ENCODE measurements around the gene FAM151A. TPM values are rescaled to one million over a fixed set of nuclear protein-coding genes. Genes with fewer than 3 reads are reported as not detected.

Gene FAM151A
- total and polyA plus RNA-seq, 2 experiments from 2014 or later, result 0.18 to 0.21 TPM

DNA sequence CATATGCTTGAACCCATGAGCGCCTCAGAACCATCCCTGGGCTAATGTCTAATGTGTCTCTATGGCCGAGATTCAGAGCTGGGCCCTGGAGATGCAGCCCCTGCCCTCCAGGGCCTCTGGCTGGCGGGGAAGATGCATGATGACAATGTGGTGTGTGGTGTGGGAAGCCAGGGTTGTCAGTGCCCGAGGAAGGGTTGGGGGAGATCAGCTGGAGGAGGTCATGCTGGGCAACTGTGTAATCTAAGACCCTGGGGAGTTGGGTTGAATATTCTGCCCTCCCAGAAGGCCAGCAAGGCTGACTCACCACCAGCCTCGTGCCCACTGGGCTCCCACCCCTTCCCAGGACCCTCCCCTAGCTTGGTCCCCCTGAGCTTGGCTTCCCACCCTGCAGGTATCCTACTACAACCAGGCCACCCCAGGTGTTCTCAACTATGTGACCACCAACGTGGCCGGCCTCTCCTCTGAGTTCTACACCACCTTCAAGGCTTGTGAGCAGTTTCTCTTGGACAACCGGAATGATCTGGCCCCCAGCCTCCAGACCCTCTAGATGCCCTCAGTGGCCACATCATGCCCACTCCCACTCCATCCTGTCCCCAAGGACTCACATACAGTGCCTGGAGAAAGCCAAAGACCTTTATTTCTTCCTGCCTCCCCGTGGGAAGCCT, 14.6 kb downstream of the FAM151A start:
- Histone ChIP-seq H3K27ac (no peak overlapping the region), H3K9me3 (ENCODE audit: low read depth) (no peaks in the 10 kb centered on the region), H3K36me3 (peaks cover 5% of the 10 kb centered on the region), H3K4me1 (ENCODE audit: low read depth) (no peaks in the 10 kb centered on the region), H3K27me3 (no peaks in the 10 kb centered on the region), H3K4me3 (no peak overlapping the region)
- TF ChIP-seq, protein P1, sequence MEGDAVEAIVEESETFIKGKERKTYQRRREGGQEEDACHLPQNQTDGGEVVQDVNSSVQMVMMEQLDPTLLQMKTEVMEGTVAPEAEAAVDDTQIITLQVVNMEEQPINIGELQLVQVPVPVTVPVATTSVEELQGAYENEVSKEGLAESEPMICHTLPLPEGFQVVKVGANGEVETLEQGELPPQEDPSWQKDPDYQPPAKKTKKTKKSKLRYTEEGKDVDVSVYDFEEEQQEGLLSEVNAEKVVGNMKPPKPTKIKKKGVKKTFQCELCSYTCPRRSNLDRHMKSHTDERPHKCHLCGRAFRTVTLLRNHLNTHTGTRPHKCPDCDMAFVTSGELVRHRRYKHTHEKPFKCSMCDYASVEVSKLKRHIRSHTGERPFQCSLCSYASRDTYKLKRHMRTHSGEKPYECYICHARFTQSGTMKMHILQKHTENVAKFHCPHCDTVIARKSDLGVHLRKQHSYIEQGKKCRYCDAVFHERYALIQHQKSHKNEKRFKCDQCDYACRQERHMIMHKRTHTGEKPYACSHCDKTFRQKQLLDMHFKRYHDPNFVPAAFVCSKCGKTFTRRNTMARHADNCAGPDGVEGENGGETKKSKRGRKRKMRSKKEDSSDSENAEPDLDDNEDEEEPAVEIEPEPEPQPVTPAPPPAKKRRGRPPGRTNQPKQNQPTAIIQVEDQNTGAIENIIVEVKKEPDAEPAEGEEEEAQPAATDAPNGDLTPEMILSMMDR (IDR thresholded peaks at IDR 0.05; ENCODE audit: low read depth, low read length), result no peak
- no peak for DNase-seq (ENCODE audit: low read depth in 1 of 2, low spot score in 1 of 2)

DNA sequence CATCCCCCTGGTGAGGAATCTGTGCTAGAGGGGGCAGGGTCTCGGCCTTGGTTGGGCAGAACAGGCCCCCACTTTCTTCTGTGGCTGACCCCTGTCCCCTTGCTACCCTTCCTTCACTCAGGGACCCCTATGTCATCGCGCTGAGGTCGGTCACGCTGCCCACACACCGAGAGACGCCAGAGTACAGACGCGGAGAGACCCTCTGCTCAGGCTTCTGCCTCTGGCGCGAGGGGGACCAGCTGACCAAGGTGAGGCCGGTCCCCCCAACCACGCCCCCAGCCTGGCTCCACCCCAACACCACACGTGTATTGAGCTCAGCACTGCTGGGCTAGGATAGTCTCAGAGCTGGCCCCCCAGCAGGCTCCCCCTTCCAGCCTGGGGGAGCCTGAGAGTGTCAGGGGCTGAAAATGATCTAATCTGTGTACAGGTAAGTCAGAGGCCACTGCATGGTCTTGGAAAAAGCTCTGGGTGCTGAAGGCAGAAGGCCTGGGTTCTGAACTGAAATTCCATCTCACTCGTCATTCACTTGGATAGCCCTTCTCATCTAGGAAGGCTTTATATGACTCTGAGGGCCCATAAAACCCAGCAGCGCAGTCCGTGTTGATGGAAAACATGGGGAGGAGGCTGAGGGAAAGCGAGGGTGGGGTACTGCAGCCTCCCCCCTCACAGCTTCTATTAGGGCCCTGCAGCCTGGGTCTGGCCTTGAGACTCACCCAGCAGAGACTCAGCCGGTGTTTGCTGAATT, 15.3 kb downstream of the FAM151A start:
- no peaks in the 10 kb centered on the region for H3K9me3 ChIP-seq (ENCODE audit: low read depth)
- no peak for DNase-seq (ENCODE audit: low read depth in 1 of 2, low spot score in 1 of 2)
- H3K27ac ChIP-seq, result no peak overlapping the region
- H3K4me3 ChIP-seq, result no peak overlapping the region
- H3K4me1 ChIP-seq (ENCODE audit: low read depth), result no peaks in the 10 kb centered on the region
- H3K36me3 ChIP-seq, result peaks cover 5% of the 10 kb centered on the region
- H3K27me3 ChIP-seq, result no peaks in the 10 kb centered on the region
- TF ChIP-seq, protein P1 (IDR thresholded peaks at IDR 0.05; ENCODE audit: low read depth, low read length), result no peak

DNA sequence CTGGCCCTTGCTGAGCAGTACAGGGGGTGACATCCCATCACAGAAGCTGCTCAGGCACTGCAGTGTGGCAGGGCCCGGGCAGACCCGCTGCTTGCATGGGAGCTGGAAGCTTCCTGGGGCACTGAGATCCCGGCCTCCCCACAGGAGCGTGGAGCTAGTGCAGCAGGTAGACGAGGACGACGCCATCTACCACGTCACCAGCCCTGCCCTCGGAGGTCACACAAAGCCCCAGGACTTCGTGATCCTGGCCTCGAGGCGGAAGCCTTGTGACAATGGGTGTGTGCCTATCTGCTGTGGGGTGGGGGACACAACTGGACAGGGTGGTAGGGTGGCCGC, 16.4 kb downstream of the FAM151A start:
- Histone ChIP-seq H3K36me3 (peaks cover 5% of the 10 kb centered on the region), H3K9me3 (ENCODE audit: low read depth) (no peaks in the 10 kb centered on the region), H3K27me3 (no peaks in the 10 kb centered on the region), H3K4me3 (no peak overlapping the region), H3K4me1 (ENCODE audit: low read depth) (no peaks in the 10 kb centered on the region), H3K27ac (no peak overlapping the region)
- TF ChIP-seq, protein P1 (IDR thresholded peaks at IDR 0.05; ENCODE audit: low read depth, low read length), result no peak
- no peak for DNase-seq (ENCODE audit: low read depth in 1 of 2, low spot score in 1 of 2)

DNA sequence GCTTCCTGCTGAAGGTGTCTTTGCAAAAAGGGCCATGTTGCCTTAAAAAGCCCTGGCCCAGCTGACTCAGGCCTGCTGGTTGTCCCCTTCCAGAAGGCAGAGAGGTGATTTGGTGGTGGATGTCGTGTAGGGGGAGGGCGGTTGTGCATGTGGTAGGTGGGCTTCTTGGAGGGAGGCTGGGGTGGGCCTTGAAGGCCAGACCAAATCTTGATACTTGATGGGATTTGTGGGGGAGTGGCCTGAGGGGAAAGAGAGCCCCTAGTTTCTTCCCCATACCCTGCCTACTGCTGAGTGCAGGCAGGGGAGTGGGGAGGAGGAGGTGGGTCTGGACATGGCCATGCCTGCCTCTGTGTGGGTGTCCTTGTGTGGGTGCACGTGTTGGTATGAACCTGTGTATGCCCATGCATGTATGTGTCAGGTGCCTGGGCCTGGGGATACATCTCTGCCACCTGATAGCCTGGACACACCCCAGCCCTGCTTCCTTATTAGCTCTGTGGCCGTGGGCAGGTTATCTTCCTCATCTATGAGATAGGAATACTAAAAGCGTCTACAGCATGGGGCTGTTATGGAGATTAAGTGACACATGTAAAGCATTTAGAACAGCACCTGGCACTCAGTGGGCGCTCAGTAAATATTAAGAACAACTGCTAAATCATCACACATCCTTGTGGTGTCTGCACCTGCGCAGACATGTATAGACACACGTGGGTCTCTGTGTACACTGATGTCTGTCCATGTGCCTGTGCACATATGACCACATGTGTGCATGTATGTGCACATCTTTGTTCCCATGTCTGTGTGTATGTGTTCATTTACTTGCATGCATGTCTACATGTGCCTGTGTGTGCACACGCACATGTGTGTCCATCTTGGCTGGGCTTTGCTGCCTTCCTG, 17.0 kb downstream of the FAM151A start:
- H3K9me3 ChIP-seq (ENCODE audit: low read depth), result no peaks in the 10 kb centered on the region
- H3K27me3 ChIP-seq, result no peaks in the 10 kb centered on the region
- H3K27ac ChIP-seq, result no peak overlapping the region
- TF ChIP-seq, protein P1 (IDR thresholded peaks at IDR 0.05; ENCODE audit: low read depth, low read length), result no peak
- no peak for DNase-seq (ENCODE audit: low read depth in 1 of 2, low spot score in 1 of 2)
- H3K4me3 ChIP-seq, result no peak overlapping the region
- peaks cover 5% of the 10 kb centered on the region for H3K36me3 ChIP-seq
- no peaks in the 10 kb centered on the region for H3K4me1 ChIP-seq (ENCODE audit: low read depth)

DNA sequence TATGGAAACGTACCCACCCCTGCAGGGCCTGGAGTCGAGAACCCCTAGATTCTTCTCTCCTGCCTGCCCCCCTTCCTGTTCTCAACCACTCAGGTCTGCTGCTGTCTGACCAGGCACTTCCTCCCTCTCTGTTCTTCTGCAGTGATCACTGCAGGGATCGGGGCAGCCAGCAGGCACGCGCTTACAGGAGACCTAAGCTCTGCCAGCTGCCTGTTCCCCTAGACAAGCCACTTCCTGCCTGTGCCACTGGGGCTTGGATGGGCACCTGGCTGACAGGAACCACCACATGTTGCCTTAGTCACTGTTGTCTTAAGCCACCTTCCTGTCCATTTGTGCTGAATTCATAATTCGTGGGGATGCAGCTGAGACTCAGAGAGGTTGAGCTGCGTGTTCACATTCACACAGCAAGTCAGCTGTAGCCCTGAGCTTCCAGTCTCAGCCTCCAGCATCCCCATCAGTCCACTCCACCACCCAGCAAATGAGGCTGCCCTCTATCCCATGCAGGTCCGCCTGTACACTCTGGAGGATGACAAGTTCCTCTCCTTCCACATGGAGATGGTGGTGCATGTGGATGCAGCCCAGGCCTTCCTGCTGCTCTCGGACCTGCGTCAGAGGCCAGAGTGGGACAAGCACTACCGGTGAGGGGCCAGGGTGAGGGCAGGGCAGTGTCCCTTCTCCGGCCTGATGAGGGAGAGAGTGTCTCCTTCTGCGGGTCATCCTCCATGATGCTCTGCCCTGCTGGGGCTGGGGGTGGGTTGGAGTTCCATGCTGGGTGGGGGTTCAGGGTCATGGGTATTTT, 18.6 kb downstream of the FAM151A start:
- TF ChIP-seq, protein P1 (IDR thresholded peaks at IDR 0.05; ENCODE audit: low read depth, low read length), result no peak
- peaks cover 11% of the 10 kb centered on the region for H3K36me3 ChIP-seq
- H3K9me3 ChIP-seq (ENCODE audit: low read depth), result no peaks in the 10 kb centered on the region
- no peak for DNase-seq (ENCODE audit: low read depth in 1 of 2, low spot score in 1 of 2)
- no peak overlapping the region for H3K27ac ChIP-seq
- no peaks in the 10 kb centered on the region for H3K4me1 ChIP-seq (ENCODE audit: low read depth)
- no peaks in the 10 kb centered on the region for H3K27me3 ChIP-seq
- H3K4me3 ChIP-seq, result no peak overlapping the region
